NAMALWA (cell line): ENCODE data around the gene HLA-E.
"Not testable (repeated sequence)": the region's sequence is repeated elsewhere in the genome, so short reads cannot be mapped to it uniquely, and the experiment has no call there.

Experiments
- DNase-seq: peaks from one replicate; pipeline ENCODE4 v3.0.0-alpha.2; 2015; ENCODE audit warnings: low spot score

Gene HLA-E

GRCh38 chr6:30481211-30481964 lies 7.9 kb upstream of the HLA-E start:
- DNase-seq: no peak

- DNase-seq: peak; percentile 91
Observed at GRCh38 chr6:30481965-30482644, 7.2 kb upstream of the HLA-E start.

GRCh38 chr6:30483677-30484279 lies 5.5 kb upstream of the HLA-E start:
- DNase-seq: peak; percentile 75

- DNase-seq: no peak
Observed at GRCh38 chr6:30485236-30485635, 4.1 kb upstream of the HLA-E start.

- DNase-seq: no peak
Observed at GRCh38 chr6:30487926-30488325, 1.4 kb upstream of the HLA-E start.

GRCh38 chr6:30488697-30489080 lies 620 bp upstream of the HLA-E start:
- DNase-seq: not testable (repeated sequence)

- DNase-seq: peak; percentile 83
Observed at GRCh38 chr6:30490026-30490876, 942 bp downstream of the HLA-E start.

GRCh38 chr6:30491291-30491953 lies 2.1 kb downstream of the HLA-E start:
- not testable (repeated sequence) for DNase-seq

GRCh38 chr6:30491991-30492952 lies 3.0 kb downstream of the HLA-E start:
- DNase-seq: no peak

GRCh38 chr6:30493643-30494250 lies 4.4 kb downstream of the HLA-E start:
- DNase-seq: no peak

GRCh38 chr6:30494291-30494861 lies 5.1 kb downstream of the HLA-E start:
- DNase-seq: no peak

- not testable (repeated sequence) for DNase-seq
Observed at GRCh38 chr6:30495060-30495459, 5.8 kb downstream of the HLA-E start.

- DNase-seq: no peak
Observed at GRCh38 chr6:30495993-30496392, 6.7 kb downstream of the HLA-E start.

GRCh38 chr6:30497261-30497599 lies 7.9 kb downstream of the HLA-E start:
- DNase-seq: not testable (repeated sequence)

- DNase-seq: no peak
Observed at GRCh38 chr6:30497714-30498113, 8.4 kb downstream of the HLA-E start.

GRCh38 chr6:30498705-30499104 lies 9.4 kb downstream of the HLA-E start:
- not testable (repeated sequence) for DNase-seq

GRCh38 chr6:30500421-30501355 lies 11.4 kb downstream of the HLA-E start:
- DNase-seq: peak; percentile 5
